NCI-H446 (cell line): ENCODE measurements around the gene UMPS.
A peak's percentile ranks its signal among the peaks of the same experiment; 100 is the strongest.

ENCODE experiments used
- DNase-seq, 2 experiments: peaks; one replicate each; lab custom pipeline; 2025; lab: John Stamatoyannopoulos, UW

UMPS gene

DNA sequence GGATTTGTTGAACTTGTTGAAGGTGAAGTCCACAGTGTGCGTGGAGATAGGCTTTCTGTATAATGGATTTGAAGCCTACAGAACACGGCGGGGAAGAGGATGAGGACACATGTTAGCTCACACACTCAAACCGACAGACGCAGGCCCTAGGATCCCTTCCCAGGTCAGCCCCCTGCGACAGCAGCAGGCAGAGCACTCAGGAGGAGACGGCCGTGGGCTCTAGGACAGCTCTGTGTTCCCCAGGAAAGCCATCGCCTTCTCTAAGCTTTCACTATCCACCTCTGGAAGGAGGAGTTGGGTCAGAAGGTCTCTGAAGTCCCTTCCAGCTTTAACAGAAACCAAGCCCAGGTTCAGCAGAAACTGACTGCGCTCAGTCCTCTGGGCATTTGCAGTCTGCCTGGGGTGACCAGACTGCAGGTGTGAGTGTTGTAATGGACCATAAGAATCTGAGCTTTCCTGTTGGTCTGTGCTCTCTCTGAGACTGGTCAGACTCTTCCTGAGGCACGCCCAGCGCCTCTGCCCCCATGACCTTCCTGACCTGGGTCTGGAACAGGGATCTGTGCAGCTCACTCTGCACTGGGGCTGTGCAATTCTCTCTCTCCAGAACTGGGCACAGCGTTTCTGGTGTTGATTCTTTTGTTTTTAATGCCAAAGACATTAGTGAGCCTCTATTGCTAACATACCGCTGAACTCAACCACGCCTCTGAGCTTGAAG, 33.5 kb downstream of the UMPS start:
- DNase-seq: no peak

DNA sequence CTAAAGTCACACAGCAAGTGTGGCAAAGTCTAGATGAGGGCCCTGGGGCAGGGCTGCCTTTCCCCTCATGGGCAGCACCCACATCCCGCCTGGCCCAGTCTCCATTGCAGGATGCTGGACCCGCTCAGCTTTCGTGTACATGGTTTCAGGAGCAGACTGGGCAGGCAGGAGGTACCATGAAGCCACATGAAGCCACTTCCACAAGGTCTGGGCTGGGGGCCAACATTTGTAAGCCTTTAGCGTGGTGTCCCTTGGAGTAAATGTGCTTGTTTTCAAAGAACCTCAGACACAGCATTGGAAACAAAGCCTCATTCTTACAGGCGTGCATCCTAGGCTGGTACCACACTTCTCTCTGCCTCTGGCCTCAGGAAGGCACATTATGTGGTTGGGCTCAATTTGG, 34.5 kb downstream of the UMPS start:
- no peak for DNase-seq

DNA sequence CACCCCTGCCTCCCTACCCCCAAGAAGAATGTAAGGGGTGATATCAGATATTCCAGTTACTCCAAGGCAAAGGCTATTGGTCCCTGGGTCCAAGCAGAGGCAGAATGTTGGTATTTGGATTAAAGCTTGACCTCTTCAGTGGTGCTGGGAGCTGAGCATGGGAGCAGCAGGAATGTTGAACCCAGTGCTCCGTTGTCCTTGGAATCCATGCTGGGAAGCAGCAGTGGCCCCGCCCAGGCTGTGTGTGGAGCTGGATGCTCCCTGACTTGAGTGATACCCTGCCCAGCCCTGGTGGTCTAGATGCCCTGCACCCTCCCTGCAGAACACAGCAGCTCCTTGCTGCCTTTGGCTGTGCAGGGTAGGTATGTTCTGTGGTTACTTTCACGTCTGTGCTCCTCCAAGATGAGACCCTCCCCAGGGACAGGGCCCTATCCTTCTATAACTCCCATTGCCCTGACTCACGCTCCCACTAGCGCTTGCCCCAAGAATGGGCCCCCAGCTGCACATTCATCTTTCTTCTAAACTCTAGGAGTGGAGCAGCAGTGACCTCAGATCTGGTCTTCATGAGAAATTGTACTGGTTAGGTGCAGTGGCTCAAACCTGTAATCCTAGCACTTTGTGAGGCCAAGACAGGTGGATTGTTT, 35.1 kb downstream of the UMPS start:
- no peak for DNase-seq

DNA sequence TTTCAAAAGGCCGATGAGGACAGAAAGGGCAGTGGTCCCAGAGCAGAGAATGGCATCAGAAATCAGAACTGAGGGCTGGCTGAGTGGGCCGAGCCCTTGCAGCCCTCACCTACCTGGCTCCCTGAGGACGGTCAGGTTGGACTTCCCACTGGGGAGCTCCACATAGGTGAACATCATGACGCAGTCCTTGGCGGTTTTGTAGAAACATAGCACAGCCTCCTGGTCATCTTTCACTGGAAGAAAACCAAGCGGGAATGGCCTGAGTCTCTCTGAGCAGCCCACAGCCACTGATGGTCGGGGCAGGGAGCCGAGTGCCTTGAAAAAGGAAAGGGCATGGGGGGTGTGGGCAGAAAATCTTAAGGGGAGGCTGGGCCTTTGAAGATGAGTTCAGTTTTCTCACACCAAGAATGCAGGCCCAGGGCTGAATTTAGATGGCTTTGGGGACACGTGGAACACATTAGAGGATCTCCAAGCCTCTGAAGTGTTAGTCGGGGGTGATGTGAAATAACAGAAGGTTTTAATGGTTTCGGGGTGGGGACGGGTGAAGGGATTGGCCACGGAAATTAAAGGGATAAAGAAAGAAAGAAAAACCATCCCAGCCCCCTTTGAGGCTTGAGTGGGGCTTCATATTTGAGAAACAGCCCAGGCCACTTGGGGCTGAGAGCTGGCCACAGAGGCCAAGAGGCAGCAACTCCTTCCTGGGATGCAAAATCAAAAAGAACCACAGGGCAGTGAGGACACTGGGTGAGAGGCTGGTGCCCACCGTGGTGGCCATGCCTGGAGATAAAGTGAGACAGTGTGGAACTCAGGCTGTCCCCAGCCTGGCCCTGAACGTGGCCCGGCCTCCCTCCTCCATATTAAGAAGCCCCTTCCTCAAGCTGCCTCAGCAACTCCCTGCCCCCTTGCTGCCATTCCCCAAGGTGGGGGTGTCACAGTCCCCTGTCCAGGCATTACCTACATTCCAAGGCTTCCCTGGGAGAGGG, 36.2 kb downstream of the UMPS start:
- DNase-seq: no peak

DNA sequence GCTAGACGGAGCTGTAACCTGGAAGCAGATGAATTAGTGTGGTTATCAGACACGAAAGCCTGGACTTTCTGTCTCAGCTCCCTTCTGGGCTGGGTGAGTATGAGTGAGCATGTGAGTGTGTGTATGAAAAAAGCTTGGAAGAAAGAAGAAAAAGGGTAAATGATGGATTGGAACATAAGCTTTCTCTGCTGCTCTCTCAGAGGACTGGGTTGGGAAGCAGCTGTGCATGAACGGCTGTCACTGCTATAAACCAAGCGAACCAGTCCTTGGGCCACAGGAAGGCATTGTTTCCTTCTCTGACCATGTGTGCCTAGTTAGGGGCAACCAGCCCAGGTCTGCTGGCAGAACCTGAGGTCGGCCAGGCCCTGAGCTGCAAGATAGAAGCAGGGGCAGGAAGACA, 37.0 kb downstream of the UMPS start:
- no peak for DNase-seq

DNA sequence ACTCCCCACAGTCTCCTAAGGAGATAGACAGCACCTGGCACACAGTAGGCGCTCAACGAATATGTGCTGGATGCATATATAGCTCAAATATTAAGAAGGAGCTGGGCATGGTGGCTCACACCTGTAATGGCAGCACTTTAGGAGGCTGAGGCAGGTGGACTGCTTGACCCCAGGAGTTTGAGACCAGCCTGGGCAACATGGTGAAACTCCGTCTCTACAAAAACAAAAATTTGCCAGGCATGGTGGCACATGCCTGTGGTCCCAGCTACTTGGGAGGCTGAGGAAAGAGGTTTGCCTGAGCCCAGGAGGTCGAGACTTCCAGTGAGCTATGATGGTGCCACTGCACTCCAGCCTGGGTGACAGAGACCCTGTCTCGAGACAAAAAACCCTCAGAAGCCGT, 37.4 kb downstream of the UMPS start:
- DNase-seq: no peak

DNA sequence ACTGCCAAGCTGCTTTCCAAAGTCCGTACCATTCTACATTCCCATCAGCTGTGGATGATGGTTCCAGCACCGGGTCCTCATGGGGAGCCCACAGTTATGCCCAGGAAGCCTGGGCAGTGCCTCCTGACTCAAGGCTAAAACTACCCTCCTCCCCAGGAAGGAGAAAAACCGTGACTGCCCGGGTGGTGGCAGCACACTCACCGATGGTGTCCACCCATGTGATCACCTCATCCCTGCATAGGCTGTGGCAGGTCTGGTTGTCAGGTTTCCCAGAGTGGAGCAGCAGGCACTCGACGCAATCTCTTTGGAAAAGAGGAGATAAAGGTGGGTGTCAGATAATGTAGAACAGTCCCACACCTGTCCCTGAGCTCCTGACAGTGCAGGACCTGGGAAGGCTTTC, 38.6 kb downstream of the UMPS start:
- DNase-seq: no peak

DNA sequence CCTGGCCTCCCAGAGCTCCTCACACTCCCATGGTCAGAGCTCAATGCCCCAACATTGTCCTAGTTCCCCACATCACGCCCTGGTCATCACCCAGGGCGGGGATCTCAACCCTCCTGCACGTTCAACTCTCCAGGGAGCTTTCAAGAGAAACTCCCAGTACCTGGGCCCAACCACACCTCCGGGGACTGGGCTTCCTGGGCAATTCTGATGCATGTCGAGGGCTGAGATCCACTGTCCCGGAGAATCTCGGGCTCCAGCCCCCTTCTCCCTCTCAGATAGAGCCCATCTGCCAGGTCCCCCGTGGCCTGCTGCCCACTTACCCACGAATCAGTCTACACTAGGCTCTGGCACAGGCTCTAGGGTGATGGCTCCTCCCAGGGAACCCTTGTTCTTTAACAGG, 39.2 kb downstream of the UMPS start:
- DNase-seq: no peak

DNA sequence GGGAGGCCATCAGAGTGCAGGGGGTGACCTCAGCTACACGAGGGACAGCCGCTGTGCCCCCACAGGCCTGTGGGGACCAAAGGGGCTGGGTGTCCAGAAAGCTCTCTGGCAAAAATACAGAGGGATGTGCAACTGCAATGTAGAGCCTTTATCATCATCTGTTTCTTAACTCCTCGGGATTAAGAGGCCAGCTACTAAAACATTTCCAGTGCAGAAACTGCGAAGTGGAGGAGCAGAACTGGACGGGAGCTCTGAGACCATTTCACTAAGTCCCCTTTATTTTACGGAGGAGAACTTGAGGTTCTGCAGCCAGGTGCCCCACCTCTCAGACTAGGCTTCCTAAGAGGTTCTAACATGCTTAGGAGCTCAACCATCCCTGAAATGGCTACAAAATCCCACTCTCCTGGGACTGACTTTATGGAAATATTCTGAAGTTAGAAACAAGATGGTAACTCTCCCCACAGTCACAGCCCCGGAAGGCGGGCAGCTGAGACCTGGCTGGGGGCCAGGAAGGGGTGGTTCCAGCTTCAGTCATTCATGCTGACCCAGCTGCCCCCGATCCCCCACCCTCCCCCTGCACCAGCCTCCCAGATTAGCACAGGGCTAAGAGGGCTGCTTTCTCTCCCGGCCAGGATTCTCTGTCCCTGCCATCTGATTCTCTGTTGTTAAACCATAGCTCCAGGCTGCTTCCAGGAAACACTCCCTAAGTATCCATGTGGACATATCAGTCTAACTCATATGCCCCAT, 40.3 kb downstream of the UMPS start:
- DNase-seq: no peak

DNA sequence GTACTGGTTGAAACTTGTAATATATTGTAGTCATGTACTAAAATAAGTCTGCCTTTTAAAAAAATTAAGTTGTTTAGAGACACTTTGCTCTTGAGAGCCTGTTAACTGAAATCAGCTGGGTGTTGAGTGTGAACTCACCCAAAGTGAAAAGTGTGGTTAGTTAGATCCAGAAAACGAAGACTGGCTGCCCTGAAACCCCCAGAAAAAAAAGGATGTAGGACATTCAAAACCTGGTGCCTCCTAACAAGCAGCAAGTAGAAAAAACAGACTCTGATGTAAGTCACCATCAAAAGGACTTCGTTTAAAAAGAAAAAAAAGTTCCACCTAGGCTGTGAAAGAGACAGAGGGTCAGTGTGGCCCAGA, 40.8 kb downstream of the UMPS start:
- no peak for DNase-seq

DNA sequence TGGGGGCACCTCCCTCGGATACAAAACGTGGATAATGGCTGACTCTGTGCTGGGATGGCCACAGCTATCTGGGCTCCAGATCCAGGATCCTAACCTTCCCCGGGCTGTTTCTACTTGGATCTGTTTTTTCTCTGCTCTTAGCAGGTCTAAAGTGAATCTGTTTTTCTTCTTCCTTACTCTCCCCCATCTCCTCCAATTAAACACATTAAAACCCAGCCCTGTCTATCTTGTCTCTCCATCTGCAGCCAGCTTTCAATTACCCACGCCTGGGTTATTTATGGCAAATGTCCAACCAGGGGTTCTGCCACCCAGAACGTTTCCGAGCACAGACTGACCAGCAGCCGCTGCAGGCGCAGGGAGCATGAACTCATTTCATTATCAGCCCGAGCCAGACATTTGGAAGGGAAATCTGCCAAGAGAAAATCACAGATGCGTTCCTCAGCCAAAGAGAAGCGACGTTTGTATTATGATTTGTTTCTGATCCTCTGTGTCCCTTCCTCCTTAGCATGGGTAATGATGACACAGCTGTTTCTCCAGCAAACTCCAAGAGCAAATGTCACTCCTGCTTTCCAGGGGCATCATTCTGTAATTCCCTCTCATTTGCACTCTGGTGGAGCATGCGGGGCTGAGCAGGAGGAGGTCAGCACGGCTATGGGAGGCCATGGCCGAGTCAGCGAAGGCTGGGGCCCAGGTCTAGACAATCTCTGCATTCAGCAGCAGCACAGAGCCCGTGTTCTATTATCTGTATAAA, 42.0 kb downstream of the UMPS start:
- DNase-seq: peak; percentile 73 to 89

DNA sequence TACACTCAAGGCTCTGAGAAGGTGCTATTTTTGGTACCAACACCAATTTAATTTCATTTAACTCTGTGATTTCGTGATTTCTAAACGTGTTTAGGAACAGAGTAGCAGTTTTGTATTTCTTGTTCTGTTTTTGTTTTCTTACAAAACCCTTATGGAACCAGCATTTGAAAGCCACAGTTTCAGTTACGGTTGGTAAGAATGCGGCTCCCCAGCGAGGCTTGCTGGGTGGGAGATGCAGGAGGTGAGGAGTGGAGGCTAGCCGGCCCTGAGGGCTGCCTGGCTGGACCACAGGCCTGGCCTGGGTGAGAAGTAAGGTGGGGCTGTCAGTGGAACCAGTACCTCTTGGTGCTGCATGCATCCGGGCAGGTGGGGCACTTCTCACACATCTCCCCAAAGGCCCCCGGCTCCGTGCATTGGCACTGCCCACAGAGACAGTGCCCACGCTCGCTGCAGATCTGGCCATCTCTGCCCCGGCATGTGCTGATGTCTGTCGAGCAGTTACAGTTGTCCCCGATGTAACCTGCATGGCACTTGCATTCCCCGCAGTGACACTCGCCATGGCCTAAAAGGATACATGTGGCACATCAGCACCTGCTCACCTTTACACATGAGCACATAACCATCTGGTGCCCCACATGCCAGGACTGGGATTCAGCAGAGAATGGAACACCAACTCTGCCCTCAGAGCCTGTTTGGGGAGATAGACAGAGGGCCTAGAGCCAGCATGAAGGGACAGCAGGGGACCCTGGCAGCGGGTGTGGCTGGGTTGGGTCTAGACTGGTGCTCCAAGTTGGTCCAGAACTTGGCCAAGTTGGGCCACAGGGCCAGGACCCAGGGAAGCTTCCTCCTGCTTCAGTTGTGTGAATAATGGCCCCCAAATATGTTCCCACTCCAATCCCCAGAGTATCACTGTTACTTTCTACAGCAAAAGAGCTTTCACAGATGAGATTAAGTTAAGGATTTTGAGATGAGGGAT, 43.4 kb downstream of the UMPS start:
- no peak for DNase-seq

DNA sequence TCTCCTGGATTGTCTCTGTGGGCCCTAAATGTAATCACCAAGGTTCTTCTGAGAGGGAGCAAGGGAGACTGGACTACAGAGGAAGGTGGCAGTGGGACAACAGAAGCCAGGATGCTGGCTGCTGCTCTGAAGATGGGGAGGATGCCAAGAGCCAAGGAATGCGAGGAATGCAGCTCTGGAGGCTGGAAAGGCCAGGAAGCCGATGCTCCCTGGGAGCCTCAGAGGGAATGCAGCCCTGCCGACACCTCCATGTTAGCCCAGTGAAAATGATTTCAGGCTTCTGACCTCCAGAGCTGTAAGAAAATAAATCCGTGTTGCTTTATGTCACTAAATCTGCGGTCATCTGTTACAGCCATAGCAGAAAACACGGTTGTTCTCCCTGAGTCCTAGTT, 44.1 kb downstream of the UMPS start:
- peak in 1 of 2 experiments; percentile 67 for DNase-seq

DNA sequence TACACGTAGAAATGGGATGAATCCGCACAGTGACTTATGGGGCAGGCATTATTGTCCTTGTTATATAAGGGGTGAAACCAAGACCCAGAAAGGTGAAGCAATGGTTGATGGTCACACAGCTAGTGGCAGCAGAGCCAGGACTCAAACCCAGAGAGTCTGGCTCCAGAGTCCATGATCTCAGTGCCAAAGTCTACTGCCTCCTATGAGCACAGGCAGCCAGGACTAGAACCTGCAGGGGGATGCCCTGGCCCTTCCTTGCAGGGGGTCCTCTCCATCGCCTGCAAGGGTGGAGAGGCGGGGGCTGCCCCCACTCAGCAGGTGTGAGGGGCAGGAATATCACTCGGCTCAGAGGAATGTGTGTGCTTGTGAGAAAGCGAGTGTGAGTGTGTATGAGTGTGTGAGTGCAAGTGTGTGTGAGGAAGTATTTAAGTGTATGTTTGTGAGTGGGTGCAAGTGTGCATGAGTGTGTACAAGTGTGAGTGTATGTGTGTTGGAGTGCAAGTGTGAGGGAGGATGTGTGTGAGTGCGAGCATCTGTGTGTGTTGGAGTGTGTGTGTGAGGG, 44.7 kb downstream of the UMPS start:
- DNase-seq: no peak

DNA sequence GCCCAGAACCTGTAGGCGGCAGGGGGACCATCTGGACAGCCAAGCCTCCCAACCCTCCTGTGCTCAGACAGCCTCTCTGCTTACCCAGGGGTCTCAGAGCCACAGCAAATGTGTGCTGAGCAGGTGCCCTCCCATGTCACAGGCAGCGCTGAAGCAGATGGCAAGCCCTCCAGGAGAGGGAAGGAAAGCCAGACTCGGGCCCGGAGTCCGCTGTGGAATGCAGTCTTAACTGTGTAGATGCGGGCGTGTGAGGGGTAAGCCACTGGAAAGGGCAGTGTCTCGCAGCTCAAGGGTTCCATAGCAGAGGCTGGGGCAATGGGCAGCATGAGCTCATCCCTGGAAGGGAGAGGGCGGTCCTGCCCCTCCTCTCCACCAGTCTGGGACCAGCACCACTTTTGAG, 45.6 kb downstream of the UMPS start:
- peak in 1 of 2 experiments; percentile 32 for DNase-seq

DNA sequence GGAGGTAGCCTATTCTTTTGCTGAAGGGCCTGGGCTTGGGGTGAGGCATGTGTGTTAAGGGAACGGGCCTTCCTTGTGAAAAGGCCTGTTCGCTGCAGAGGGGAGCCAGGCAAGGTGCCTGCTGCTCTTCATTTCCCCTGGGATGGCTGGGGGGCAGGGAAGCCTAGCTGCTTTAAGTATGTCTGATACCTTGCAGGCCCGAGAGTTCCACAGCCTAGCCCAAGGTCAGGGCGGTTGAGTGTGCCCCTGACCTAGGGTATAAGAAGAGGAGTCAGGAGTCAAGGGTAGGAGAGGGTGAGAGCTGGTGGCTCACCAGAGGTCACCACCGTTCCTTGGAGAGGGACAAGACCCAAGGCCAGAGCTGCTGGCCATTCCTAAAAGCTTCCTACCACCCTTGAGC, 46.6 kb downstream of the UMPS start:
- DNase-seq: no peak

DNA sequence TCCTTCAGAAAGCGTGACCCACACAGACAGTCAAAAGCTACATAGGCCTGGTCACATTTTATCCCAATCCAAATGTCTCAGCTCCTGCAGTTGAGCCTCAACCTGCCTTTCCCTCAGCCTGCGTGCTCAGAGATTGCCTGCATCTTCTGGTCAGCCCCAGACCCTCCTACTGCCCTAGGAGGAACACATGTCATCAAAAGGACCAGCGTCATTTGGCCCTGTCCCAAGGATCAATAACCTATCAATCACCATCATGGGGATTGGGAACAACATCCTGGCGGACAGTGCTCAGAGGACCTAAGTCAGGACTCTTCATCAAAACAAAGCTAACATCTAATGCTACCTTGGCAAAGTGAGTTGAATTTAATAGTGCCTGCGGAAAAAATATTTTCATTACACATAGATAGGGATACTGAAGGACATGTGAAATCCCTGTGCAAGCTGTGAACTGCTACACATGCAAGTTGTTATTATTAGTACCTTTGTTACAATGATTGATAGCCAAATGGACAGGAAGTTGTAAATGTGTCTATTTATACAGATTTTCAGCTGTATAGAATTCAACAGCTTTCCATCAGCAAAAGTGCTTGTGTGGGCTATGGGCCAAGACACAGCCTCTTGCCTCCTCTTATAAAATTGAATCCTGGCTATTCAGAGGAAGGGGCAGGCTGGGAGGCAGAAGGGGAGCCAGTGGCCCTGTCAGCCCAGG, 47.7 kb downstream of the UMPS start:
- no peak for DNase-seq

DNA sequence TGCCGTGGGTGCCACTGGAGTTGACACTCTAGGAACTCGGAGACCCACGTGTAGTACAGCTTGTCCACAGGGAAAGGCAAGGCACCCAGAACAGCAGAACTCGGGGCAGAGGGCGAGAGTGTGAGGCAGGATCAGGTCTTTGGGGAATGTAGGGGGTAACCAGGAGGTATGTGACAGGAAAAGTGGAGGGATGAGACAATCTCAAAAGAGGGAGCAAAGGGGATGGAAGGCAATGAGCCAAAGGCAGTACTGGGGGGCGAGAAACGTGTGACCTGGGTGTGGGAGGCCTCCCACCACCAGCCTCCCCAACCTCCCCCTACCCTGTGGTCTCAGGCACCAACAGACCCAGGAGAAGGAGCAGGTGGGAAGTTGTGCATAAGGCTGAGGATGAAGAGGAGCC, 48.9 kb downstream of the UMPS start:
- no peak for DNase-seq

DNA sequence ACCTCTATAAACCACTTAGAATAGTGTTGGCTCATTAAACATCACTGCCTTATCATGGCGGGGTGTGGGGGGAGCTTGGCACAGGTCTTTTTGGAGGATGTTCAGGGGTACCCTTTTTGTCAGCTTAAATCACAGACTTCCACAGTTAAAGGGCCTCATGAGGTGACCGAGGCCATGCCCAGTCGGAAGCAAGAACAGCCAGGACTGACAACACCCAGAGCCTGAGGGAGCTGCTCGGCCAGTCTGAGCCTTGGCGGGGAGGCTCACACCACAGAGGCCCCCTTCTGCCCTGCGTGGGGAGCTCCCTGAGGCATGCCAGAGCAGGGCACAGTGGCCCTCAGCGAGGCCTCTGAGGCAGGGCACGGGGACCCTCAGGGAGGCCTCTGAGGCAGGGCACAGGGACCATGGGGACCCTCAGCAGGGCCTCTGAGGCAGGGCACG, 49.5 kb downstream of the UMPS start:
- no peak for DNase-seq
